GM23338 (cell line): Measurements from ENCODE around the gene JAKMIP1. TPM values are rescaled to one million over a fixed set of nuclear protein-coding genes. Genes with fewer than 3 reads are reported as not detected.

Experiments
- ATAC-seq: fragments of 200-7000 bp; cut with Tn5 transposase; 3 replicates; pipeline ENCODE4 v1.9.1; 2020
- DNase-seq: peaks from one replicate; pipeline ENCODE4 v3.0.0-alpha.2; 2015; ENCODE audit warnings: low spot score
- H2AFZ ChIP-seq: fragments of 200-600 bp; sonication (generic); 2 replicates; pipeline ENCODE4 v1.8.0; 2016; ENCODE audit warnings: antibody characterized with exemption, mild to moderate bottlenecking, moderate library complexity
- H3F3A ChIP-seq: fragments of 200-600 bp; sonication (generic); replicated peaks from 2 replicates; pipeline ENCODE4 v1.8.0; 2017; ENCODE audit warnings: antibody characterized with exemption, mixed run types, low read depth
- H3K27ac ChIP-seq: fragments of 200-600 bp; sonication (generic); 2 replicates; pipeline ENCODE4 v1.6.1; 2016; ENCODE audit warnings: low read depth
- H3K27me3 ChIP-seq: fragments of 200-600 bp; sonication (generic); 2 replicates; pipeline ENCODE4 v1.8.0; 2016; ENCODE audit warnings: mild to moderate bottlenecking, mixed run types, moderate library complexity; ENCODE audit not compliant: insufficient read depth
- H3K36me3 ChIP-seq: fragments of 200-600 bp; sonication (generic); 2 replicates; pipeline ENCODE4 v1.8.0; 2016; ENCODE audit warnings: mild to moderate bottlenecking; ENCODE audit not compliant: insufficient read depth
- H3K4me1 ChIP-seq: fragments of 200-600 bp; sonication (generic); 2 replicates; pipeline ENCODE4 v1.8.0; 2016; ENCODE audit warnings: mild to moderate bottlenecking, moderate library complexity; ENCODE audit not compliant: insufficient read depth
- H3K4me2 ChIP-seq: fragments of 200-600 bp; sonication (generic); 2 replicates; pipeline ENCODE4 v1.7.1; 2017; ENCODE audit warnings: mixed run types
- H3K4me3 ChIP-seq: fragments of 200-600 bp; sonication (generic); 2 replicates; pipeline ENCODE4 v1.6.1; 2016; ENCODE audit warnings: mixed run types
- H3K79me2 ChIP-seq: fragments of 200-600 bp; sonication (generic); replicated peaks from 2 replicates; pipeline ENCODE4 v1.8.0; 2017; ENCODE audit warnings: mild to moderate bottlenecking; ENCODE audit not compliant: insufficient read depth
- H3K9me2 ChIP-seq: fragments of 200-600 bp; sonication (generic); 2 replicates; pipeline ENCODE4 v1.8.0; 2017; ENCODE audit not compliant: insufficient read depth
- H4K20me1 ChIP-seq: fragments of 200-600 bp; sonication (generic); replicated peaks from 2 replicates; pipeline ENCODE4 v1.8.0; 2017; ENCODE audit warnings: mild to moderate bottlenecking; ENCODE audit not compliant: insufficient read depth
- H3K27ac Mint-ChIP-seq: 2 replicates; pipeline ENCODE4 v1.8.0; 2020; ENCODE audit warnings: inconsistent platforms, mild to moderate bottlenecking, moderate library complexity, mixed read lengths
- H3K27me3 Mint-ChIP-seq: 3 replicates; pipeline ENCODE4 v1.8.0; 2022; ENCODE audit warnings: low read depth, mild to moderate bottlenecking, moderate library complexity, mixed read lengths, inconsistent platforms; ENCODE audit not compliant: insufficient read depth, poor library complexity
- H3K36me3 Mint-ChIP-seq: 3 replicates; pipeline ENCODE4 v1.8.0; 2021; ENCODE audit warnings: low read depth, mild to moderate bottlenecking, inconsistent platforms, moderate library complexity, mixed read lengths
- H3K4me1 Mint-ChIP-seq: 3 replicates; pipeline ENCODE4 v1.8.0; 2020; ENCODE audit warnings: mild to moderate bottlenecking, inconsistent platforms, mixed read lengths
- H3K4me3 Mint-ChIP-seq: 3 replicates; pipeline ENCODE4 v1.8.0; 2021; ENCODE audit warnings: moderate library complexity, mild to moderate bottlenecking, inconsistent platforms, mixed read lengths
- H3K9me3 Mint-ChIP-seq: 3 replicates; pipeline ENCODE4 v1.8.0; 2020; ENCODE audit warnings: moderate library complexity, mild to moderate bottlenecking, inconsistent platforms, mixed read lengths
- CREB1 ChIP-seq: fragments of 250-450 bp; sonication (Bioruptor Pico); IDR thresholded peaks from 2 replicates; pipeline ENCODE4 v1.5.0; 2020; ENCODE audit warnings: low read depth, mild to moderate bottlenecking, moderate library complexity
- EZH2phosphoT487 ChIP-seq: fragments of 200-600 bp; sonication (generic); IDR thresholded peaks from one replicate; pipeline ENCODE4 v1.8.1; 2018; ENCODE audit warnings: antibody characterized with exemption; ENCODE audit not compliant: unreplicated experiment
- JUNB ChIP-seq: IDR thresholded peaks from one replicate; pipeline ENCODE4 v1.6.1; 2016; ENCODE audit warnings: antibody characterized with exemption; ENCODE audit not compliant: unreplicated experiment
- STAT1 ChIP-seq: IDR thresholded peaks from one replicate; pipeline ENCODE4 v1.6.1; 2016; ENCODE audit warnings: antibody characterized with exemption; ENCODE audit not compliant: unreplicated experiment
- ZNF331 ChIP-seq: fragments of 250-450 bp; sonication (Bioruptor Pico); IDR thresholded peaks from 2 replicates; pipeline ENCODE4 v1.5.0; 2020; ENCODE audit warnings: low read depth, mild to moderate bottlenecking, moderate library complexity
- polyA plus RNA-seq: library from polyadenylated mRNA; unstranded; fragments of >200 nt; fragmentation: Nextera tagmentation; extraction: Ambion mirVana; gene quantifications from 2 replicates; pipeline ENCODE4 v1.2.1, GENCODE V29; 2016
- total RNA-seq: library from RNA; depleted of rRNA; stranded (reverse); fragments of >200 nt; shearing (Covaris generic); gene quantifications from 2 replicates; pipeline ENCODE4 v1.2.3, GENCODE V29; 2014
- TF ChIP-seq, protein P1 (sequence below): IDR thresholded peaks from one replicate; pipeline ENCODE4 v1.6.1; 2018; ENCODE audit warnings: antibody characterized with exemption; ENCODE audit not compliant: unreplicated experiment
- TF ChIP-seq, protein P2 (sequence below), 2 experiments: fragments of 200-600 bp in 1 of 2; sonication (generic) in 1 of 2; conservative IDR thresholded peaks; 2 replicates each; pipeline versions ENCODE4 v1.5.1 to v1.6.1; 2016 to 2017; ENCODE audit warnings: antibody characterized with exemption in 2 of 2, low read depth in 2 of 2, mild to moderate bottlenecking in 2 of 2, moderate library complexity in 1 of 2
- TF ChIP-seq, protein P3 (sequence below): fragments of 250-450 bp; sonication (Bioruptor Pico); IDR thresholded peaks from 2 replicates; pipeline ENCODE4 v1.5.0; 2020; ENCODE audit warnings: mild to moderate bottlenecking, moderate library complexity

The JAKMIP1 gene
- total and polyA plus RNA-seq, 2 experiments from 2014 or later = 4.6 to 5.1 TPM

DNA sequence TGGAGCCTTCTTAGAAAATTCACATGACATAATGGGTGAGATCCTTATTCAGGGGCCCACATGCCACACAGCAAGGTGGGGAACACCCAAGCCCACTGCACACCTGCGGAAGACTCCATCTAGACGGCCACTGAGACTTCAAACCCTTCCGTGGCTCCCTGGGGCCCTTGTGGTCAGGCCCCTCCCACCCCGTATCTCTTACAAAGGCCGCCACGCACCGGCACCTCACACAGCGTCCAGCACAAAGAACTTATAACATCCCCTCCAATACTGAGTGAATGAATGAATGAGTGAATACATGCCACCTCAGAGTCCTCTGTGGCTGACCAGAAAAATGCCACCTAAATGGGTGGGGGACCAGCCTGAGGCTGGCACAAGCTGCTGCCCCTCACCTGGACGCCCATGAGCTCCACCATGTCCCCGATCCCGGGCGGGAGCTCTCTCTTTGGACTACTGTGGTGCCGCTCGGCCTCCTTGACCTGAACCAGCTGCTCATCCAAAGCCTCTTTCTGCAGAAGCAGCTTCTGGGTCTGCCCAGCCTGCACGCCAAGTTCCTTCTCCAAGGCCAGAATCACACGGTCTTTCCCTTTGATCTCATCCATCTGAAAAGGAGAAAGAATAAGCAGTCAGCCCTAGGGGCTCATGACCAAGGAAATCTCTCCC is 115.2 kb downstream of the JAKMIP1 start:
- H3K9me2 ChIP-seq = no peaks in the 10 kb centered on the region
- 0 out of 2 replicates have a peak, but pooled peaks cover 4% of the 10 kb centered on the region for H3K36me3 ChIP-seq
- Mint-ChIP-seq H3K27me3 (no peaks in the 10 kb centered on the region), H3K27ac (no peak overlapping the region), H3K4me1 (peaks cover 14% of the 10 kb centered on the region), H3K9me3 (peaks cover 6% of the 10 kb centered on the region; the same call in 1 of the 3 replicates), H3K36me3 (peaks cover 17% of the 10 kb centered on the region), H3K4me3 (no peak overlapping the region)
- H3K79me2 ChIP-seq = no peaks in the 10 kb centered on the region
- ATAC-seq (no peak), DNase-seq (no peak)
- no peak overlapping the region for H3K4me3 ChIP-seq
- H3F3A ChIP-seq = no peaks in the 10 kb centered on the region
- H3K27me3 ChIP-seq = no peaks in the 10 kb centered on the region
- H2AFZ ChIP-seq = no peak overlapping the region
- H3K27ac ChIP-seq = no peak overlapping the region
- H3K4me2 ChIP-seq = no peak overlapping the region
- TF ChIP-seq, protein P1, sequence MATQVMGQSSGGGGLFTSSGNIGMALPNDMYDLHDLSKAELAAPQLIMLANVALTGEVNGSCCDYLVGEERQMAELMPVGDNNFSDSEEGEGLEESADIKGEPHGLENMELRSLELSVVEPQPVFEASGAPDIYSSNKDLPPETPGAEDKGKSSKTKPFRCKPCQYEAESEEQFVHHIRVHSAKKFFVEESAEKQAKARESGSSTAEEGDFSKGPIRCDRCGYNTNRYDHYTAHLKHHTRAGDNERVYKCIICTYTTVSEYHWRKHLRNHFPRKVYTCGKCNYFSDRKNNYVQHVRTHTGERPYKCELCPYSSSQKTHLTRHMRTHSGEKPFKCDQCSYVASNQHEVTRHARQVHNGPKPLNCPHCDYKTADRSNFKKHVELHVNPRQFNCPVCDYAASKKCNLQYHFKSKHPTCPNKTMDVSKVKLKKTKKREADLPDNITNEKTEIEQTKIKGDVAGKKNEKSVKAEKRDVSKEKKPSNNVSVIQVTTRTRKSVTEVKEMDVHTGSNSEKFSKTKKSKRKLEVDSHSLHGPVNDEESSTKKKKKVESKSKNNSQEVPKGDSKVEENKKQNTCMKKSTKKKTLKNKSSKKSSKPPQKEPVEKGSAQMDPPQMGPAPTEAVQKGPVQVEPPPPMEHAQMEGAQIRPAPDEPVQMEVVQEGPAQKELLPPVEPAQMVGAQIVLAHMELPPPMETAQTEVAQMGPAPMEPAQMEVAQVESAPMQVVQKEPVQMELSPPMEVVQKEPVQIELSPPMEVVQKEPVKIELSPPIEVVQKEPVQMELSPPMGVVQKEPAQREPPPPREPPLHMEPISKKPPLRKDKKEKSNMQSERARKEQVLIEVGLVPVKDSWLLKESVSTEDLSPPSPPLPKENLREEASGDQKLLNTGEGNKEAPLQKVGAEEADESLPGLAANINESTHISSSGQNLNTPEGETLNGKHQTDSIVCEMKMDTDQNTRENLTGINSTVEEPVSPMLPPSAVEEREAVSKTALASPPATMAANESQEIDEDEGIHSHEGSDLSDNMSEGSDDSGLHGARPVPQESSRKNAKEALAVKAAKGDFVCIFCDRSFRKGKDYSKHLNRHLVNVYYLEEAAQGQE = no peak
- TF ChIP-seq CREB1 (no peak), ZNF331 (CRISPR knock-in tag) (no peak), EZH2phosphoT487 (no peak), JUNB (no peak), STAT1 (no peak)
- TF ChIP-seq, protein P2, sequence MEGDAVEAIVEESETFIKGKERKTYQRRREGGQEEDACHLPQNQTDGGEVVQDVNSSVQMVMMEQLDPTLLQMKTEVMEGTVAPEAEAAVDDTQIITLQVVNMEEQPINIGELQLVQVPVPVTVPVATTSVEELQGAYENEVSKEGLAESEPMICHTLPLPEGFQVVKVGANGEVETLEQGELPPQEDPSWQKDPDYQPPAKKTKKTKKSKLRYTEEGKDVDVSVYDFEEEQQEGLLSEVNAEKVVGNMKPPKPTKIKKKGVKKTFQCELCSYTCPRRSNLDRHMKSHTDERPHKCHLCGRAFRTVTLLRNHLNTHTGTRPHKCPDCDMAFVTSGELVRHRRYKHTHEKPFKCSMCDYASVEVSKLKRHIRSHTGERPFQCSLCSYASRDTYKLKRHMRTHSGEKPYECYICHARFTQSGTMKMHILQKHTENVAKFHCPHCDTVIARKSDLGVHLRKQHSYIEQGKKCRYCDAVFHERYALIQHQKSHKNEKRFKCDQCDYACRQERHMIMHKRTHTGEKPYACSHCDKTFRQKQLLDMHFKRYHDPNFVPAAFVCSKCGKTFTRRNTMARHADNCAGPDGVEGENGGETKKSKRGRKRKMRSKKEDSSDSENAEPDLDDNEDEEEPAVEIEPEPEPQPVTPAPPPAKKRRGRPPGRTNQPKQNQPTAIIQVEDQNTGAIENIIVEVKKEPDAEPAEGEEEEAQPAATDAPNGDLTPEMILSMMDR (conservative IDR thresholded peaks at IDR 0.05; ENCODE audit: low read depth in 2 of 2) = no peak
- TF ChIP-seq, protein P3, sequence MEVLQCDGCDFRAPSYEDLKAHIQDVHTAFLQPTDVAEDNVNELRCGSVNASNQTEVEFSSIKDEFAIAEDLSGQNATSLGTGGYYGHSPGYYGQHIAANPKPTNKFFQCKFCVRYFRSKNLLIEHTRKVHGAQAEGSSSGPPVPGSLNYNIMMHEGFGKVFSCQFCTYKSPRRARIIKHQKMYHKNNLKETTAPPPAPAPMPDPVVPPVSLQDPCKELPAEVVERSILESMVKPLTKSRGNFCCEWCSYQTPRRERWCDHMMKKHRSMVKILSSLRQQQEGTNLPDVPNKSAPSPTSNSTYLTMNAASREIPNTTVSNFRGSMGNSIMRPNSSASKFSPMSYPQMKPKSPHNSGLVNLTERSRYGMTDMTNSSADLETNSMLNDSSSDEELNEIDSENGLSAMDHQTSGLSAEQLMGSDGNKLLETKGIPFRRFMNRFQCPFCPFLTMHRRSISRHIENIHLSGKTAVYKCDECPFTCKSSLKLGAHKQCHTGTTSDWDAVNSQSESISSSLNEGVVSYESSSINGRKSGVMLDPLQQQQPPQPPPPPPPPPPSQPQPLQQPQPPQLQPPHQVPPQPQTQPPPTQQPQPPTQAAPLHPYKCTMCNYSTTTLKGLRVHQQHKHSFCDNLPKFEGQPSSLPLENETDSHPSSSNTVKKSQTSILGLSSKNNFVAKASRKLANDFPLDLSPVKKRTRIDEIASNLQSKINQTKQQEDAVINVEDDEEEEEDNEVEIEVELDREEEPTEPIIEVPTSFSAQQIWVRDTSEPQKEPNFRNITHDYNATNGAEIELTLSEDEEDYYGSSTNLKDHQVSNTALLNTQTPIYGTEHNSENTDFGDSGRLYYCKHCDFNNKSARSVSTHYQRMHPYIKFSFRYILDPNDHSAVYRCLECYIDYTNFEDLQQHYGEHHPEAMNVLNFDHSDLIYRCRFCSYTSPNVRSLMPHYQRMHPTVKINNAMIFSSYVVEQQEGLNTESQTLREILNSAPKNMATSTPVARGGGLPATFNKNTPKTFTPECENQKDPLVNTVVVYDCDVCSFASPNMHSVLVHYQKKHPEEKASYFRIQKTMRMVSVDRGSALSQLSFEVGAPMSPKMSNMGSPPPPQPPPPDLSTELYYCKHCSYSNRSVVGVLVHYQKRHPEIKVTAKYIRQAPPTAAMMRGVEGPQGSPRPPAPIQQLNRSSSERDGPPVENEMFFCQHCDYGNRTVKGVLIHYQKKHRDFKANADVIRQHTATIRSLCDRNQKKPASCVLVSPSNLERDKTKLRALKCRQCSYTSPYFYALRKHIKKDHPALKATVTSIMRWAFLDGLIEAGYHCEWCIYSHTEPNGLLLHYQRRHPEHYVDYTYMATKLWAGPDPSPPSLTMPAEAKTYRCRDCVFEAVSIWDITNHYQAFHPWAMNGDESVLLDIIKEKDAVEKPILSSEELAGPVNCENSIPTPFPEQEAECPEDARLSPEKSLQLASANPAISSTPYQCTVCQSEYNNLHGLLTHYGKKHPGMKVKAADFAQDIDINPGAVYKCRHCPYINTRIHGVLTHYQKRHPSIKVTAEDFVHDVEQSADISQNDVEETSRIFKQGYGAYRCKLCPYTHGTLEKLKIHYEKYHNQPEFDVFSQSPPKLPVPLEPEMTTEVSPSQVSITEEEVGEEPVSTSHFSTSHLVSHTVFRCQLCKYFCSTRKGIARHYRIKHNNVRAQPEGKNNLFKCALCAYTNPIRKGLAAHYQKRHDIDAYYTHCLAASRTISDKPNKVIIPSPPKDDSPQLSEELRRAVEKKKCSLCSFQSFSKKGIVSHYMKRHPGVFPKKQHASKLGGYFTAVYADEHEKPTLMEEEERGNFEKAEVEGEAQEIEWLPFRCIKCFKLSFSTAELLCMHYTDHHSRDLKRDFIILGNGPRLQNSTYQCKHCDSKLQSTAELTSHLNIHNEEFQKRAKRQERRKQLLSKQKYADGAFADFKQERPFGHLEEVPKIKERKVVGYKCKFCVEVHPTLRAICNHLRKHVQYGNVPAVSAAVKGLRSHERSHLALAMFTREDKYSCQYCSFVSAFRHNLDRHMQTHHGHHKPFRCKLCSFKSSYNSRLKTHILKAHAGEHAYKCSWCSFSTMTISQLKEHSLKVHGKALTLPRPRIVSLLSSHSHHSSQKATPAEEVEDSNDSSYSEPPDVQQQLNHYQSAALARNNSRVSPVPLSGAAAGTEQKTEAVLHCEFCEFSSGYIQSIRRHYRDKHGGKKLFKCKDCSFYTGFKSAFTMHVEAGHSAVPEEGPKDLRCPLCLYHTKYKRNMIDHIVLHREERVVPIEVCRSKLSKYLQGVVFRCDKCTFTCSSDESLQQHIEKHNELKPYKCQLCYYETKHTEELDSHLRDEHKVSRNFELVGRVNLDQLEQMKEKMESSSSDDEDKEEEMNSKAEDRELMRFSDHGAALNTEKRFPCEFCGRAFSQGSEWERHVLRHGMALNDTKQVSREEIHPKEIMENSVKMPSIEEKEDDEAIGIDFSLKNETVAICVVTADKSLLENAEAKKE (CRISPR knock-in tag) = no peak
- no peaks in the 10 kb centered on the region; the same call in 1 of the 2 replicates for H4K20me1 ChIP-seq
- H3K4me1 ChIP-seq = peaks cover 9% of the 10 kb centered on the region
